ENCODE results near the gene FLT1.

The FLT1 gene

GRCh38 chr13:28534210-28534609, 39.3 kb upstream of the FLT1 start:
- ChIA-PET CTCF (no interaction called here), POLR2A (interaction anchor here (1.0 kb wide), 1 partner anchor 12 kb away, joined by 3 read pairs; no protein-coding TSS in a partner anchor)
- Histone ChIP-seq H3K9me3 (ENCODE audit: control insufficient read depth, insufficient read depth, low read depth, low read length) (no peaks in the 10 kb centered on the region), H3K4me1 (ENCODE audit: control insufficient read depth, insufficient read depth, low read length) (no peaks in the 10 kb centered on the region), H3K27ac (ENCODE audit: extremely low read depth, low read depth, low read length) (no peak overlapping the region), H3K36me3 (ENCODE audit: control insufficient read depth in 2 of 2, insufficient read depth in 1 of 2, low read length in 2 of 2) (no peaks in the 10 kb centered on the region), H3K4me3 (ENCODE audit: low read depth, low read length) (no peak overlapping the region)
- TF ChIP-seq ZNF10 (tag by site-specific recombination; IDR thresholded peaks at IDR 0.05) (no peak), ZNF416 (tag by site-specific recombination; IDR thresholded peaks at IDR 0.05) (no peak), KLF1 (tag by site-specific recombination; IDR thresholded peaks at IDR 0.05) (no peak), ZNF354C (tag by site-specific recombination; IDR thresholded peaks at IDR 0.05; ENCODE audit: borderline replicate concordance, low read depth) (no peak), ZFP41 (tag by site-specific recombination; IDR thresholded peaks at IDR 0.05; ENCODE audit: borderline replicate concordance) (no peak), ZNF221 (tag by site-specific recombination; IDR thresholded peaks at IDR 0.05; ENCODE audit: borderline replicate concordance) (no peak), ZNF555 (tag by site-specific recombination; conservative IDR thresholded peaks at IDR 0.05) (no peak), PRDM1 (tag by site-specific recombination; IDR thresholded peaks at IDR 0.05) (no peak), ZNF707 (tag by site-specific recombination; IDR thresholded peaks at IDR 0.05) (no peak), GLI4 (tag by site-specific recombination; IDR thresholded peaks at IDR 0.05) (no peak), ZXDB (tag by site-specific recombination; IDR thresholded peaks at IDR 0.05) (no peak), ZIC2 (tag by site-specific recombination; IDR thresholded peaks at IDR 0.05) (no peak), ZNF544 (tag by site-specific recombination; IDR thresholded peaks at IDR 0.05) (no peak), ZNF157 (tag by site-specific recombination; IDR thresholded peaks at IDR 0.05) (no peak), PRDM4 (tag by site-specific recombination; IDR thresholded peaks at IDR 0.05) (no peak), IKZF3 (tag by site-specific recombination; IDR thresholded peaks at IDR 0.05) (no peak), ZSCAN18 (tag by site-specific recombination; IDR thresholded peaks at IDR 0.05) (no peak), REPIN1 (tag by site-specific recombination; IDR thresholded peaks at IDR 0.05; ENCODE audit: low read depth) (no peak), REST (tag by site-specific recombination; IDR thresholded peaks at IDR 0.05) (no peak), ZNF600 (tag by site-specific recombination; IDR thresholded peaks at IDR 0.05) (no peak)
